Measurements from ENCODE around the gene CEP152.

Gene CEP152

DNA sequence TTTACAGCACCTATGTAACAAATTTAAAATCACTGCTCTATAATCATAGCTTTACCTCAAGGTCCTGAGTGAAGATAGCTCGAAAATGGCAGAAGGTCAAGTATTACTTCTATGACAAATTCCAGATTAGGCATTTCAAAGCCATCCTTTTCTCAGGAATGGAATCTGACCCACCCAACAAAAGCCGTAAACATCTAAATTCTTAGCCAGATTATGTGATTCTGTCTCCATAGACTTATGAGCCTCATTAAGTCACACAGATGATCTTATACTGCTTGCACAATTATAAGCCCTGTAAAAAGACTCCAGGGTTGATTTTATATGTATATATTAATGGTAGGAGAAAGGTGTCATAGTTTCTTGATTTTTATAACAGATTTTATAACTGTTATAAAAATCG, 56.9 kb downstream of the CEP152 start:
- Histone ChIP-seq H3K27me3 (replicated peaks; ENCODE audit: insufficient read depth, low read length) (no peaks in the 10 kb centered on the region), H3K79me2 (ENCODE audit: low read length) (no peaks in the 10 kb centered on the region), H3K9me2 (replicated peaks; ENCODE audit: insufficient read depth, low read length) (no peaks in the 10 kb centered on the region), H3K36me3 (replicated peaks; ENCODE audit: insufficient read depth, low read length) (no peaks in the 10 kb centered on the region; the same call in 1 of the 2 replicates), H3K4me2 (ENCODE audit: low read depth, low read length) (no peak overlapping the region), H2AFZ (ENCODE audit: low read length) (no peak overlapping the region), H3K9ac (ENCODE audit: low read length) (no peak overlapping the region), H3K4me1 (ENCODE audit: low read length) (no peaks in the 10 kb centered on the region), H3K4me3 (ENCODE audit: low read length) (no peak overlapping the region), H3K27ac (ENCODE audit: low read length) (no peak overlapping the region), H3K9me3 (replicated peaks; ENCODE audit: insufficient read depth, low read length) (no peaks in the 10 kb centered on the region), H4K20me1 (ENCODE audit: insufficient read depth, low read length) (no peaks in the 10 kb centered on the region), H3F3A (ENCODE audit: insufficient read depth, low read length) (no peaks in the 10 kb centered on the region)
- TF ChIP-seq EZH2phosphoT487 (IDR thresholded peaks at IDR 0.05; ENCODE audit: low read length) (no peak), EZH2 (optimal IDR thresholded peaks at IDR 0.05; ENCODE audit: low read depth, low read length) (no peak), CTCF (IDR thresholded peaks at IDR 0.05; ENCODE audit: low read length) (no peak)
- no peak for DNase-seq

- DNase-seq: no peak
- no peaks in the 10 kb centered on the region for H3K9me3 ChIP-seq (replicated peaks; ENCODE audit: insufficient read depth, low read length)
- no peaks in the 10 kb centered on the region; the same call in 1 of the 2 replicates for H3K36me3 ChIP-seq (replicated peaks; ENCODE audit: insufficient read depth, low read length)
- no peaks in the 10 kb centered on the region for H4K20me1 ChIP-seq (ENCODE audit: insufficient read depth, low read length)
- H3K27me3 ChIP-seq (replicated peaks; ENCODE audit: insufficient read depth, low read length): no peaks in the 10 kb centered on the region
- H3K4me2 ChIP-seq (ENCODE audit: low read depth, low read length): no peak overlapping the region
- H2AFZ ChIP-seq (ENCODE audit: low read length): no peak overlapping the region
- H3K4me3 ChIP-seq (ENCODE audit: low read length): no peak overlapping the region
- H3K79me2 ChIP-seq (ENCODE audit: low read length): no peaks in the 10 kb centered on the region
- no peaks in the 10 kb centered on the region for H3K4me1 ChIP-seq (ENCODE audit: low read length)
- TF ChIP-seq EZH2phosphoT487 (IDR thresholded peaks at IDR 0.05; ENCODE audit: low read length): no peak
- no peak for TF ChIP-seq CTCF (IDR thresholded peaks at IDR 0.05; ENCODE audit: low read length)
- TF ChIP-seq EZH2 (optimal IDR thresholded peaks at IDR 0.05; ENCODE audit: low read depth, low read length): no peak
- no peak overlapping the region for H3K9ac ChIP-seq (ENCODE audit: low read length)
- H3K27ac ChIP-seq (ENCODE audit: low read length): no peak overlapping the region
- no peaks in the 10 kb centered on the region for H3K9me2 ChIP-seq (replicated peaks; ENCODE audit: insufficient read depth, low read length)
- H3F3A ChIP-seq (ENCODE audit: insufficient read depth, low read length): no peaks in the 10 kb centered on the region
Observed at GRCh38 chr15:48751595-48751994, 59.3 kb downstream of the CEP152 start.

DNA sequence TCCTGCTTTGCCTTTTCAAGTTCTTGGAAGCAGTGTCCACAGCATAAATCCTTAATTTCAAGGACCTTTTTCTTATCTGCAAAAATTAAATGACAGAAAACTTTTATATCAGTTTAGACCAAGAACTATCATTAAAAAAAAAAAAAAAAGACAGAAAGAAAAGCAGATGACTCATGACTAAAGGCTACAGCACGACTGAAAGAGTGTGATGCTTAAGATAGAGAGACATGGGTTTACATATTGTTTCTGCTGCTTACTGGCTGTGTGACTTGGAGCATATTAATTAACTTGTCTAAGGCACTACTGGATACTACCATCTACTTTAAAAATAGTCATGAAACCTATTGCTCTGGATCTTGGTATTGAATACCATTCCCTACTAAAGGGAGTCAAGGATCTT, 62.3 kb downstream of the CEP152 start:
- DNase-seq: no peak
- no peaks in the 10 kb centered on the region for H3F3A ChIP-seq (ENCODE audit: insufficient read depth, low read length)
- no peaks in the 10 kb centered on the region for H3K9me2 ChIP-seq (replicated peaks; ENCODE audit: insufficient read depth, low read length)
- no peaks in the 10 kb centered on the region; the same call in 1 of the 2 replicates for H3K36me3 ChIP-seq (replicated peaks; ENCODE audit: insufficient read depth, low read length)
- H3K9me3 ChIP-seq (replicated peaks; ENCODE audit: insufficient read depth, low read length): no peaks in the 10 kb centered on the region
- H4K20me1 ChIP-seq (ENCODE audit: insufficient read depth, low read length): no peaks in the 10 kb centered on the region
- no peak overlapping the region for H3K4me2 ChIP-seq (ENCODE audit: low read depth, low read length)
- no peaks in the 10 kb centered on the region for H3K27me3 ChIP-seq (replicated peaks; ENCODE audit: insufficient read depth, low read length)
- H3K79me2 ChIP-seq (ENCODE audit: low read length): no peaks in the 10 kb centered on the region
- TF ChIP-seq EZH2phosphoT487 (IDR thresholded peaks at IDR 0.05; ENCODE audit: low read length) (no peak), EZH2 (optimal IDR thresholded peaks at IDR 0.05; ENCODE audit: low read depth, low read length) (no peak)
- no peak overlapping the region for H2AFZ ChIP-seq (ENCODE audit: low read length)
- H3K4me1 ChIP-seq (ENCODE audit: low read length): no peaks in the 10 kb centered on the region
- no peak overlapping the region for H3K4me3 ChIP-seq (ENCODE audit: low read length)
- no peak overlapping the region for H3K27ac ChIP-seq (ENCODE audit: low read length)
- H3K9ac ChIP-seq (ENCODE audit: low read length): no peak overlapping the region

GRCh38 chr15:48733615-48734014, 77.3 kb downstream of the CEP152 start:
- no peaks in the 10 kb centered on the region for H3K79me2 ChIP-seq (ENCODE audit: low read length)
- no peak overlapping the region for H3K27ac ChIP-seq (ENCODE audit: low read length)
- H4K20me1 ChIP-seq (ENCODE audit: insufficient read depth, low read length): no peaks in the 10 kb centered on the region; the same call in 1 of the 2 replicates
- H3K27me3 ChIP-seq (replicated peaks; ENCODE audit: insufficient read depth, low read length): no peaks in the 10 kb centered on the region
- no peaks in the 10 kb centered on the region; the same call in 1 of the 2 replicates for H3K36me3 ChIP-seq (replicated peaks; ENCODE audit: insufficient read depth, low read length)
- TF ChIP-seq EZH2 (optimal IDR thresholded peaks at IDR 0.05; ENCODE audit: low read depth, low read length) (no peak), CTCF (IDR thresholded peaks at IDR 0.05; ENCODE audit: low read length) (no peak), EZH2phosphoT487 (IDR thresholded peaks at IDR 0.05; ENCODE audit: low read length) (no peak)
- H3K9me2 ChIP-seq (replicated peaks; ENCODE audit: insufficient read depth, low read length): no peaks in the 10 kb centered on the region
- H3K4me3 ChIP-seq (ENCODE audit: low read length): no peak overlapping the region
- H3K9ac ChIP-seq (ENCODE audit: low read length): no peak overlapping the region
- no peak for DNase-seq
- H2AFZ ChIP-seq (ENCODE audit: low read length): no peak overlapping the region
- no peaks in the 10 kb centered on the region for H3K4me1 ChIP-seq (ENCODE audit: low read length)
- H3K9me3 ChIP-seq (replicated peaks; ENCODE audit: insufficient read depth, low read length): no peaks in the 10 kb centered on the region
- no peak overlapping the region for H3K4me2 ChIP-seq (ENCODE audit: low read depth, low read length)
- no peaks in the 10 kb centered on the region for H3F3A ChIP-seq (ENCODE audit: insufficient read depth, low read length)

All from MM.1S (cell line).